ENCODE data around the gene GXYLT2.

DNA sequence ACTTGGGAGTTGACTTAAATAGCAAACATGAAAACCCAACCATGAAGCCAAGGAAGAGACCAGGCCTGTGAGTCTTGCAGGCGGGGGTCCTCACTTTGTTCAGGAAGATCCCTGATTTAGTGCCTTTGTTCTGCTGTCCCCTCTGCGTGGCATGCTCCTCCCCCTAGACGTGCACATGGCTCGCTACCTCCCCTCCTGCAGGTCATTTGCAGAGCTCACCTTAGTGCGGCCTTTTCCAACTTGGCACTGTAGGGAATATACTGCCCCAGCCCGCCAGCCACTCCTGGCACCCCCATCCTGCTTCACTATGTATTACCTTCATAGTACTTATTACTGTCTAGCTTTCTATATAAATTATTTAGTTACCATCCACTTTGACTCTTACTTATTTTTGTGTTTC is 18.3 kb downstream of the GXYLT2 start:
- TF ChIP-seq, protein P1, sequence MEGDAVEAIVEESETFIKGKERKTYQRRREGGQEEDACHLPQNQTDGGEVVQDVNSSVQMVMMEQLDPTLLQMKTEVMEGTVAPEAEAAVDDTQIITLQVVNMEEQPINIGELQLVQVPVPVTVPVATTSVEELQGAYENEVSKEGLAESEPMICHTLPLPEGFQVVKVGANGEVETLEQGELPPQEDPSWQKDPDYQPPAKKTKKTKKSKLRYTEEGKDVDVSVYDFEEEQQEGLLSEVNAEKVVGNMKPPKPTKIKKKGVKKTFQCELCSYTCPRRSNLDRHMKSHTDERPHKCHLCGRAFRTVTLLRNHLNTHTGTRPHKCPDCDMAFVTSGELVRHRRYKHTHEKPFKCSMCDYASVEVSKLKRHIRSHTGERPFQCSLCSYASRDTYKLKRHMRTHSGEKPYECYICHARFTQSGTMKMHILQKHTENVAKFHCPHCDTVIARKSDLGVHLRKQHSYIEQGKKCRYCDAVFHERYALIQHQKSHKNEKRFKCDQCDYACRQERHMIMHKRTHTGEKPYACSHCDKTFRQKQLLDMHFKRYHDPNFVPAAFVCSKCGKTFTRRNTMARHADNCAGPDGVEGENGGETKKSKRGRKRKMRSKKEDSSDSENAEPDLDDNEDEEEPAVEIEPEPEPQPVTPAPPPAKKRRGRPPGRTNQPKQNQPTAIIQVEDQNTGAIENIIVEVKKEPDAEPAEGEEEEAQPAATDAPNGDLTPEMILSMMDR (IDR thresholded peaks at IDR 0.05; ENCODE audit: borderline replicate concordance, extremely low read depth, low read length, poor library complexity, severe bottlenecking): no peak
- no peak for TF ChIP-seq EZH2 (IDR thresholded peaks at IDR 0.05; ENCODE audit: borderline replicate concordance, low read depth, low read length, severe bottlenecking)

All from DND-41 (cell line).